NCI-H2107 treated with DMSO at 0.1 percent for 48 hours (cell line): Measurements from ENCODE around the gene PHF21A.
"Not testable (repeated sequence)": the region's sequence is repeated elsewhere in the genome, so short reads cannot be mapped to it uniquely, and the experiment has no call there.

Experiments
- DNase-seq: peaks from one replicate; lab custom pipeline; 2025; ENCODE audit not compliant: unreplicated experiment; lab: John Stamatoyannopoulos, UW

Gene PHF21A

DNA sequence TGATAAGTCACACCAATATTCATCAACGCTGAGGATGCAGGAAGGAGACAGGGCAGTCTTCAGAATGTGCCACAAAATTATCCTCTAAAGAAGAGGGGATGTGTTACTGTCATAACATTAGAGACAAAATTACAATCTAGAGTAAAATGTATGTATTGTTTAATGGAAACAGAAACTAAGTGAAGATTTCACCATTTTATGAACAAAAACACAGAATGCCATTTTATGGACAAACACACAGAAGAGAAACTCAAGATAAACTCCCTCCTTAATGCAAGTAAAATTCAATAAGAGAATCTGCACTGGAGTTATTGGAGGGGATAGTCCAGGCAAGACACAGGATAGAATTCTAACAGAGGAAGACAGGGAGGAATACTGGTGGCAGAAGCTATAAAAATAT lies 136.0 kb downstream of the PHF21A start:
- no peak for DNase-seq

DNA sequence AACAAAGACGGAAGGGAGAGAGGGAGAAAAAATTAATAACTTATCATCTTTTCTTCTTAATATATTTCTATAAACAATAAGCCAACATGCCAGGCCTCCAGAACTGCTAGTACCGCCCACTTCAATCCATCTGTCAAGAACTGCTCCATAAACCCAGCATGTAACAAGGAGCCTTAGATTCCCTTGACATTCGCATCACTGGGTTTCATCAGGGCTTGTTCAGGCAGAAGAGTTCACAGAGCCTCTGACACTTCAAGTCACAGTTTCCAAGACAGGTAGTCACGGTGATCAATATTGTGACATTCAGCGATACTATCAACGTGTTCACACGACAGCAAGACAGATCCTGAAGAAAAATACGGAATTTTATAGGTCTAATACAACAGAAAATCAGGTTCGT lies 137.1 kb downstream of the PHF21A start:
- no peak for DNase-seq

DNA sequence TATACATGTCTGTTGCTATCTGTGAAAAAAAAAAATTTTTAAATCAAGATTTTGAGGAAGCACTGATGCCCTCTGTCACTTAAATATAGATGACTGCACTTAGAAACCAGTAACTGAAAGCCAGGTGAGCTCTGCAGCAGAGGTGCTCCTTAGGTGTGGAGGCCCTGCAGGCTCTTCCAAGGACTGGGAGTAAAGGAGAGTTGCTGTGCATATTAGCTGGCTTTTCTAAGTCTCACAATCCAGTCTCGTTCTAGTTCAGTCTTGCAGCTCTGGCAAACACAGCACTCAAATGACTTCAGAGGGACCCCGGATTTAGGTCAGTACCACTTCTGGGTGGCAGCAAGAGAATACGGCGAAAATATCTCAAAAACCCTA lies 137.8 kb downstream of the PHF21A start:
- DNase-seq: no peak

DNA sequence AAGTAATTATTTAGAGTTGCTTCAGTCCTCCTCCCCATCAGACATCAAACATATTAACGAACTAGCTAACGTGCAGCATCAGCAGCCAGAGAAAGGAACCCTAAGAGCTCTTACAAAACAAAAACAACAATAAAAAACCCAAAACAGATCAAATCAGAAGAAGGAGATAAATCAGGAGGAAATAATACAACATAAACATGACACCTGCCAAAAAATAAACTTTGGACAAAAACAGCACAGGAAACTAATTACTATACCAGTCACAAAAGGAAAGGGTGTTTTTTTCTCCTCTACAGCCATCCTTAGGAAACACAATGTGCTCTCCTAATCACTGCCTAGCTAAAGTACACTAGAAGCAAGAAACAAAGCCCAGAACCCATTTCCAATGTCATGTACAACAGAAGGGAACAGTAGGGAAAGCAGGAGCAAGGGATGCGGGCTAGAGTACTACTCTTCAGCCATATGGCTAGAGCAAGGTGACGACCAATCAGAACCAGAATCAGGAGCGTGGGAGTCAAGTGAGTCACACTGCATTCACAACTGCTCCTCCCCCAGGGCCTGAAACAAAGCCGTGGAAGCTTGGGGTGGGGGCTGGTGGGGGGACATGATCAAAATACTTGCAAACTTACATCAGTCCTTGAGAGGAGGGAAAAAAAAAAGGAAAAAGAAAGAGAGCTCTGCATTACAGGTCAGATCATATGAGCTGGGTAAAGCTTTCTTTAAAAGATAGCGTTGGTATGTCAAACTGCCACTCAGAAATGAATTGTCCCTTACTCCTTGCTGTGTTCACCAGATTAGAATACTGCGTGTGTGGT lies 138.4 kb downstream of the PHF21A start:
- peak; percentile 14 for DNase-seq

DNA sequence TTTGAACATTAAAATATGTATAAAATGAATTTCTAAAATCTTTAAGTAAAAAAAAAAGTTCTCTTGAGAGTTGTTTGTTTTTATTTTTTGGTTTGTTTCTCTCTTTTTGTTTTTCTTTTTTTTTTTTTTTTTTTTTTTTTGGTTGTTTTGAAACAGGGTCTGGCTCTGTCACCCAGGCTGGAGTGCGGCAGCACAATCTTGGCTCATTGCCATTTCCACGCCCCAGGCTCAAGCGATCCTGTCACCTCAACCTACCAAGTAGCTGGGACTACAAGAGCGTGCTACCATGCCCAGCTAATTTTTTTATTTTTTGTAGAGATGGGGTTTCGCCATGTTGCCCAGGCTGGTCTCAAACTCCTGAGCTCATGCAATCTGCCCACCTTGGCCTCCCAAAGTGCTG lies 139.4 kb downstream of the PHF21A start:
- not testable (repeated sequence) for DNase-seq

DNA sequence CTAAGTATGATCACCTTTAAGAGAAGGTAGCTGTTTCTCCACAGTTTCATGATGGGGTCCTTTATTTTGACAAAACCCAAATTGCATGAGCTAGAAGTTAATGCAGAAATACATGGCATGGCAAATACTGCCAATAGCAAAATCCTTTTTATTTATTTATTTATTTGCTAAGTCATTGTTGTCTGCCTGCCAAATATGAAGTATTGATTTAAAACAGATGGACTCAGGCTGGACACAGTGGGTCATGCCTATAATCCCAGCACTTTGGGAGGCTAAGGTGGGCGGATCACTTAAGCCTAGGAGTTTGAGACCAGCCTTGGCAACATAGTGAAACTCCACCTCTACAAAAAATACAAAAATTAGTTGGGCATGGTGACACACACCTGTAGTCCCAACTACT lies 146.4 kb downstream of the PHF21A start:
- no peak for DNase-seq

DNA sequence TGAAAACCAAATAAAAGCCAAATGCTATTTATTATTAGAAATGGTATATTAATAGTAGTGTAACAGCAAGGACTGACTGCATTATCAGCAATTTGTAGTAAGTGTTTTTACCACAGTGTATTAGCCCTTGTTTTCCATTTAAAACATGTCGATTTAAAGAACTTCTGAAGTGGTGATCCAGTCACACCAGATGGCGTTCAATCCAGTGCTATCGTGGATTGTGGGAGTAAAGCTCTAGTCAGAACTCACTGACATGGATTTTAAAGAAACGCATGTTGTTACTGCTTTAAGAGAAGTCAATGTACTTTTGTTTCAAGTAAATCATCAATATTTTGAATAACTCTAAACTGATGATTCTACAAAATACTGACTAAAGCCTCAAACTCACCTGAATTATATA lies 147.7 kb downstream of the PHF21A start:
- no peak for DNase-seq

DNA sequence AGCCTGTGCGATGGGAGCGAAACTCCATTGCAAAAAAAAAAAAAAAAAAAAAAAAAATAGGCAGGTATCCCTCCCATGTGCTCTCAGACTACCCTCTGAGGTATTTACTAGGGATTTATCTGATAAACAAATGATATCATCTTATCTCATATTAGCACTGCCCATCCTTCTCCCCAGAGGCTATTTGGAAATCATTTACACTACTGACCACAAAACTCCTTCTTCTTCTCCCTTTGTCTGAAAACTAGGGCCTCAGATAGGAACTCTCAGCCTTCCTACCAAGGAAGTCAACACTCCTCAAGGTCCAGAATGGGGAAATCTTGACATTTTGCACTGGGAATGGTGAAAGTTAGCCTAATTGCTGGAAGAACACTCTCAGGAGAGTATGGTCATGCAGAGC lies 152.4 kb downstream of the PHF21A start:
- no peak for DNase-seq

DNA sequence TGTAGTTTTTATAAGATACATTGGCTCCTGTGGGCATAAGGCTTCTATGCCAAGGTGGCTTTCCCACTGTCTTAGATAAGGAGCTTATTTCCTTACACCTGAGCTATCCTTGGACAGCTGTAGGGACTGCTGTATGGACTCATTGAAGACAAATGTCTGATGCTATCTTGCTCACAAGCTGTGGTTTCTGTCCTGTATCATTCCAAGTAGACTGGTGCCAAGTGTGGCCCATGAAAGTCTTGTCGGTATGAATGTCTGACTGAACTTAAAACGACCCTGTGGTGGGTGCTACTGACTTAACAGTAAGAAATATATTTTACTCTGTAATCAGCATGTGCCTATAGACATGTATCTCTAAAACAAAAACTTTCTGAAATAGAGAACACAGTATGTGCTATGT lies 153.7 kb downstream of the PHF21A start:
- no peak for DNase-seq

DNA sequence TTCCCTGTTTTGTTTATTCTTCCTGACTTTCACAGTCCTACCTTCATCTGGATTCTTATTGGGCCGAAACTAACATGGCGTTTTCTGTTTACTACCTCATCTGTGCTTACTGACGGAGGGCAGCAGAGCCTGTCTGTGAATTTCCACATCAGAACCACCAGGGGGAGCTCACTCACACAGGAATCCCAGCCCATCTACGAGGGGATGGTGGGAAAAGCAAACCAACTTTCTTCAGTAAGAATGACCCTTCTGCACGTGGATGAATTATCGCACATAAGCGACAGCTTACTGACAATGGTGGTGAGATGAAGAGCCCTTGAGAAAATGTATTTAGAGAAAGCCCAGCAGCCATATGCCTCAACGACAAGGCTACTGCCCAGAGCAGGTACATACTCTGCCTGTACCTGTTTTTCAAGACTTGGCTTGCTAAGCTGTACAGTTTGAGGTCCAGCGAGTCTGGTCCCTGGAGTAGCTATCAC lies 156.3 kb downstream of the PHF21A start:
- DNase-seq: peak; percentile 66

DNA sequence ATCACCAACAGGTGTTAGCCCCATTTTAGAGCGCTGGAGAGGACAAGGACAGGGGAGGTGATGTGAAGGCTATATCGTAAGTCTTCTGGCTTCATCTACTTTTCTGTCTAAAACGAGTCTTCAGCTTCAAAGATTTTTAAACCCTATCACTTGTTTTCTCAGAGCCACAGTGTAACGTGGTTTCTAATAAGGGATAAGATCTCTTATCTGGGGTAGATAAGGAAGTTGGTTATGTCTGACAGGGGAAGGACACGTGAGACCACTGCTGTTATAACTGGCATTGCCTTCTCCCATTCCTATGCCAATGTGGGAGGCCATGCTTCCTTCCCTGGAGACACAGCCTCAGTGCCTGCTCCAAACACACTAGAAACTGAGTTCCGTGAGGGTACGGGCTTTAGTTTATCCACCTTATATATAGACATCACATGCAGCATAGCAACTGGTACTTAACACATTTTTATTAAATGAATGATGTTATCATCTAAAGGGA lies 159.5 kb downstream of the PHF21A start:
- no peak for DNase-seq

DNA sequence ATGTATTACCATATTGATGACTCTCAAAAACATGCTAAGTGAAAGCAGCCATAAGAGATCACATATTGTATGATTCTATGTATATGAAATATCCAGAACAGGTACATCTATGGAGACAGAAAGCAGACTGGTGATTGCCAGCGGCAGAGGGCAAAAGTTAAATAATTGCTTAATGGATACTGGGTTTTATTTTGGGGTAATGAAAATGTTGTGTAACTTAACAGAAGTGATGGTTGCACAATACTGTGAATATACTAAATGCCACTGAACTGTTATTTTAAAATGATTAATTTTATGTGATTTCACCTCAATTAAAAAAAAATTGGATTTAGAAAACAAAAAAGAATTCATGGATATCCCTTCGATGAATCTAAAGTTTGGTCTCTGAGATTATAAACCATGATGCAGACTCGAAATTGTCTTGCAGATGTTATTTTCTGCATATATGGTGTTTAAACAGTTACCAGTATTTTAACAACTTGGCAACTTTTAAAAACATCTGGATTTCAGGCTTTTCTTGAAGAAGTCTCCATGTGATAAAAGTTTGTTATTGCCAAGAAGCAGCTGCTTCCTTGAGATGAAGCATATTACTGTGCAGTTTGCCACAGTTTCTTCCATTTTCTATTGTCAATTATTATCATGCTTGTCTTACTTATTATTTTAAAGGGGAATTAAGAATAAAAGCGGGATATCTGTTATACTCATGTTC lies 160.7 kb downstream of the PHF21A start:
- DNase-seq: no peak

DNA sequence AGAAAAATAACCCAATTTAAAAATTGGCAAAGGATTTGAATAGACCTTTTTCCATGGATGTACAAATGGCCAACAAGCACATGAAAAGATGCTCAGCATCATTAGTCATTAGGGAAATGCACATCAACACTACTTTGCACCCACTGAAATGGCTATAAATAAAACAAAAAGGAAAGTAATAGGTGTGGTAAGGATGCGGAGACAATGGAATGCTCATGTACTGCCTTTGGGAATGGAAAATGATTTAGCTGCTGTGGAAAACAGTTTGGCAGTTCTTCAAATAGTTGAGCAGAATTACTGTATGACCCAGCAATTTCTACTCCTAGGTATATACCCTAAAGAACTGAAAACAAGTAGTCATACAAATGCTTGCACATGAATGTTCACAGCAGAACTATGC lies 161.4 kb downstream of the PHF21A start:
- DNase-seq: no peak

DNA sequence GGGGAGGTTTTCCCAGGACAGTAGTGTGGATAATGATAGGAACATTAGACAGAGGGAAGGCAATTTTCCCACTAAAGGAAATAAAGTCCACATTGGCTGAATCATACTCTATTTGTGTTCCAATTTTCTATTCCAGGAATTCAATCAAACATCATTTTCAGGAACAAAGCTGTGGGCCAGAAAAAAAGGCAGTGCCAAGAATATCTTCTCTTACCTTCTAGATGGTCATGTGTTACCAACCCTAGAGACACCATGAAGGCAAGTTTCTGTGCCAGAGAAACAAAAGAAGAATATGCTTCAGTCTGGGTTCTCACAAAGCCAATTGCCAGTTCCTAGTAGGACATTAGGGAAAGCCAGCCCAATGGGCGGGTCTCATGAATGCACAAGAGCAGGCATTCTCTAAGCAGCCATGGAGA lies 171.3 kb downstream of the PHF21A start:
- no peak for DNase-seq

DNA sequence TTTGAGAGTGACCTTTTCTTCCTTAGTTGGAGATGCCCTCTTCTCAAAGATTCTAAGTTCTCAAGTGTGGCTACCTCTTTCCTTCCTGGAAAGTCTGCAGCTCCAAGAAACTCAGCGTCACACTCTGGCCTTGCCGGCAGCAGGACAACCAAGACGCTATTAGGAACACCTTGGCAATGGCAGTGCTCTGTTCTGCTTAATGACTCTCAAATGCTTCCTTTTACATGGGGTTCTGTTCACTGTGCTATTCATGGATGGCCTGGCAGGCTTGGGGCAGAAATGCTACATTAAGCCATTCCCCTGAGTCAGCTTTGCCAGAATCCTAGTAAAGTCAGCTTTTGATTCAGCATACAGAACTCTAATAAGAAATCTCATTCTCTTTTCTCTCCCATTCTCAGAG lies 172.9 kb downstream of the PHF21A start:
- no peak for DNase-seq

DNA sequence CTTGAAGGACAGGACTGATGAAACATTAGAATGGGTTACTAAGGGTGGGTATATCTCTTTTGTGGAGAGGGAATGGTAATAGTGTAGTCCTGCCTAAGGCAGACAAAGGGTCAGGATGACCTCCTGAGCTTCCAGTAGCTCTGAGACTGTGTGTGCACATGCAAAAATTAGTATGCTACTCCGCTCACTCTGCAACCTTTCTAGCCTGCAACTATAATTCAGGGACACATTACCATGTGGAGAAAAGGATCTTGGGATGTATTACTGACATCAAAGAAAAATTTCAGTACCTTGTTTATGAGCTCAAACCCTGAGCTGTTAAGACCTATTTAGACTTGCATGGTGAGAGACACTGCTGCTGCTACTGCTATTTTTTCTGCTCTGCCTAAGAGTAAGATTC lies 173.4 kb downstream of the PHF21A start:
- DNase-seq: no peak

DNA sequence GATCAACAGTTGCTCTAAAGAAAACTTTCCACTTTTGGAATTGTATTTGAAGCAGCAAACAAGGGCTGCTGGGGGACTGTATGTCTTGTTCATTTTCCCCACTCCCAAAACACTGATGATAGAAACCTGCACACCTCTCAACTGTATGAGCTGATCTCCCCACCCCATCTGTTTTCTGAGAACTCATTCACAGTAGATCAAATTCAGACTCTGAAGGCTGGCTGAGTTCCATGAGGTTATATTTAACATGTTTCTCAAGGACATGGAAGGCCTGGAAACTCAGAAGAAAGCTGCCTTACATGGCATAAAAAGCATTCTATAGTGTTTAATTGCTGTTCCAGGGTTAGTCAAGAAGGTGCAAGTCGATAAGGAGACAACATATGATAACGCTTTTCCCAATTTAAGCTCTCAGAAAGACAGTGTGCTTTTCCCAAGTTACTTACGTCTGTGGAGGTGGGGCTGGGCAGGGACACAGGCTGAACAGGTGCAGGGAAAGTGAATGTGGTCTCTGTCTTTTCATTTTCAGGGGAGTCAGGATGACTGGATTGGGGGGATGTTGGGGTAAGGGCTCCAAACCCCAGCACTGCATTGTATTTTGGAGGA lies 175.8 kb downstream of the PHF21A start:
- DNase-seq: no peak

DNA sequence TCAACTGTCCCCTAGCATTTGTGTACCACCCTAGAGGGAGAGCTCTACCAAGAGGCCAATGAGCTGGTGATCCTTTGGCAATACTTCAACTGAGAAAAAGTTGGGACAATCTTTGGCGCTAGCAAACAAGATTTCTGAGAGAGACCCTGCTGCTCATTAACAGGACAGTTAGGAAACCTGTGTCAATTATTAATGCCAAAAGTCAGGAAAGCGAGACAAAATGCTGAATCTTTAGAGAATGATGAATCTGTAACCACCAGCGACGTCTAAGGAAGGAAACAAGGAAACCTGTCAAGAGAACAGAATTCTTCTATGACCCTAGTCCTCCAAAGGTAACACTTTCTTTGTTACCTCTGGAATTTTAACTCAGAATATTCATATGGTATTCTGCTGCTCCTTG lies 178.9 kb downstream of the PHF21A start:
- no peak for DNase-seq

DNA sequence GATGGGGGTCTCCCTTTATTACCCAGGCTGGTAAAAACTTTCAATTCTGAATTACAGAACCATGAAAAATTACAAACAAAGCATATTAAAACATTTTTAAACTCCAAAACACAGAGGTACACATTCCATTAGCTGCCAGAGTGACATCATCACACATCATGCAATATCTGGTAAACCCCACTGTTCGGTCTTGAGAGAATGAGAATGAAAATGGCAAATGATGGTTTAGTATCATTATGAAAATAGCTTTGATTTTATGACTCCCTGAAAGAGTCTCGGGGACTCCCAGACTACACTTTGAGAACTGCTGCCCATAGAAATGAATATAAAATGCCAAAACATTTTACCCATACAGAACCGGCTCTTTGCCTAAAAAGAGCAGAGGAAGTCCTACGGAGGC lies 180.0 kb downstream of the PHF21A start:
- no peak for DNase-seq

DNA sequence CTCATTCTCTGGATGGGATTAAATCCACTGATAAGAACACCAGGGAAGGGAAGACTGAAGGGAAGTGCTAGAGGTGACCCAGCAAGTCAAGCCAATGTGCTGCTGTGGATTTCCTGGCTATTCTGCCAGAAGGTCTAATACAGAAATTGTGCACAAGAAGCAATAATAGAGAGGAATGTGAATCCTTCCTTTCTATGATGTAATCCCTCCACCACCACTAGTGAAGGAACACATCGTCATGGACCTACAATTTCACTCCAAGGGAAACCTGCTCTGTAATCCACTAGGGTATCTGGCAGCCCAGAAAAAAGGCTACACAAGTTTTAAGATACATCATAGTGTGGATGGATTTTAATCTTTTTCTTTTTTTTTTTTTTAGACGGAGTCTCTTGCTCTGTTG lies 181.4 kb downstream of the PHF21A start:
- DNase-seq: no peak

DNA sequence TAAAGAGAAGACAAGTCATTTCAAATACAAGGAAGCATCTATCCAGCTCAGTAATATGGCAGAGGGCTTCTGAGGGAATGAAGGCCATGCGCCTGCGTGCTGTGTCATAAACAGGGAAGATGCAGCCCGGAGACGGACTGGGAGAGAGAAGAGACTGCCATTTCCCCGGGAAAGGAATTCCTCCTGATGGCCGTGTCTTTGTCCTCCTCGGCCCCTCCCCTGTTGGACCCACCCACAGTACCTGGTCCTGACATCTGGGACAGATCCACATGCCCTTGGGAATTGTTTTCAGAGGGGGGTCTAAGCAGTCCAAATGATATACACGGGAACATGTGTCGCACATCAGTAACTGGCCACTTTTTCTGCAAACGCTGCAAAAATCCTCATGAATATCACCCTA lies 183.3 kb downstream of the PHF21A start:
- no peak for DNase-seq

DNA sequence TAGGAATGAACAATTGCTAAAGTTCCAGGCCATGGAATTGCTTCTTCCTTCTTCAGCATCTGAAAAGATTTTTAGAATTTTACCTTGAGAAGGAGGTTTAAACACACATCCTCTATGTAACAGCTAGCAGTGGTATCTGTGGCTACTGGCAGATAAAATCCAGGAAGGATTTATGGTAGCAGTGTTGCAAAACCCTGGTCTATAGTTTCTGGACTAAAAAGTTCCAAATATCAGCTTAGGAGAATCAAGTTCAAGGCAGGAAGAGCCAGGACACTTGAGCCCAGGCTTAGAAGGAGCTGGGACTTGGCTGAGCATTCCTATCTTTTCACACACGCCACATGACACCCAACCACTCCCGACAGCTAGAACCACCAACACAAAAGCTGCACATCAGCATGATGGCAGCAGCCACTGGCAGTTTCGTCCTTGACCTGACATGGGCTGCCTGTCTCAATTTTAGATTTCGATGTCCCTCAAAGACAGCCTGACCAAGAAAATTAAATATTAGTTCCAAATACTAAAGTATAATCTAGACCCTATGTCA lies 184.7 kb downstream of the PHF21A start:
- no peak for DNase-seq
